ENCODE data around the gene MEMO1.
"Not testable (repeated sequence)": the region's sequence is repeated elsewhere in the genome, so short reads cannot be mapped to it uniquely, and the experiment has no call there.

MEMO1 gene

GRCh38 chr2:31956312-31956711 is 54.5 kb downstream of the MEMO1 start:
- DNase-seq = no peak

- not testable (repeated sequence) for DNase-seq
Observed at GRCh38 chr2:31953095-31953494, 57.7 kb downstream of the MEMO1 start.

GRCh38 chr2:31950946-31951562 is 59.8 kb downstream of the MEMO1 start:
- DNase-seq = no peak

- DNase-seq = no peak
Observed at GRCh38 chr2:31947871-31948270, 62.9 kb downstream of the MEMO1 start.

GRCh38 chr2:31946838-31947237 is 64.0 kb downstream of the MEMO1 start:
- no peak for DNase-seq

- DNase-seq = no peak
Observed at GRCh38 chr2:31945572-31945935, 65.3 kb downstream of the MEMO1 start.

- DNase-seq = no peak
Observed at GRCh38 chr2:31944828-31945571, 65.8 kb downstream of the MEMO1 start.

- no peak for DNase-seq
Observed at GRCh38 chr2:31943636-31944225, 67.1 kb downstream of the MEMO1 start.

GRCh38 chr2:31940920-31941319 is 69.9 kb downstream of the MEMO1 start:
- no peak for DNase-seq

GRCh38 chr2:31937741-31938140 is 73.1 kb downstream of the MEMO1 start:
- DNase-seq = no peak

- no peak for DNase-seq
Observed at GRCh38 chr2:31935370-31935769, 75.4 kb downstream of the MEMO1 start.

GRCh38 chr2:31933066-31933465 is 77.7 kb downstream of the MEMO1 start:
- DNase-seq = no peak

- no peak for DNase-seq
Observed at GRCh38 chr2:31932589-31932988, 78.2 kb downstream of the MEMO1 start.

- no peak for DNase-seq
Observed at GRCh38 chr2:31931916-31932315, 78.9 kb downstream of the MEMO1 start.

GRCh38 chr2:31925517-31925916 is 85.3 kb downstream of the MEMO1 start:
- no peak for DNase-seq

- DNase-seq = no peak
Observed at GRCh38 chr2:31923662-31924061, 87.1 kb downstream of the MEMO1 start.

GRCh38 chr2:31922542-31923408 is 88.0 kb downstream of the MEMO1 start:
- DNase-seq = no peak

GRCh38 chr2:31920962-31921361 is 89.8 kb downstream of the MEMO1 start:
- no peak for DNase-seq

- DNase-seq = no peak
Observed at GRCh38 chr2:31919499-31919898, 91.3 kb downstream of the MEMO1 start.

GRCh38 chr2:31909661-31910060 is 101.1 kb downstream of the MEMO1 start:
- DNase-seq = no peak

GRCh38 chr2:31907491-31907890 is 103.3 kb downstream of the MEMO1 start:
- DNase-seq = not testable (repeated sequence)

- no peak for DNase-seq
Observed at GRCh38 chr2:31903109-31903780, 107.6 kb downstream of the MEMO1 start.

GRCh38 chr2:31901900-31902299 is 108.9 kb downstream of the MEMO1 start:
- DNase-seq = no peak
